H9 (cell line): ENCODE measurements around the gene TTLL3. TPM values are rescaled to one million over a fixed set of nuclear protein-coding genes. Genes with fewer than 3 reads are reported as not detected.

ENCODE experiments used
- DNase-seq: peaks from one replicate; pipeline ENCODE4 v3.0.0-alpha.2; 2017
- H2AFZ ChIP-seq: one replicate; pipeline ENCODE4 v1.6.1; 2013; ENCODE audit warnings: mild to moderate bottlenecking, low read length, control low read depth, moderate library complexity
- H2AK5ac ChIP-seq: 2 replicates; pipeline ENCODE4 v1.6.1; 2013; ENCODE audit warnings: low read length, control low read depth, mixed read lengths; ENCODE audit not compliant: insufficient read length
- H2BK120ac ChIP-seq: one replicate; pipeline ENCODE4 v1.6.1; 2013; ENCODE audit warnings: low read depth, mild to moderate bottlenecking, low read length, control low read depth, inconsistent platforms; ENCODE audit not compliant: poor library complexity, severe bottlenecking
- H2BK12ac ChIP-seq: 2 replicates; pipeline ENCODE4 v1.6.1; 2013; ENCODE audit warnings: low read length, control low read depth, mixed read lengths, low read depth; ENCODE audit not compliant: insufficient read length
- H2BK15ac ChIP-seq: 2 replicates; pipeline ENCODE4 v1.6.1; 2013; ENCODE audit warnings: low read depth, low read length, control low read depth
- H2BK20ac ChIP-seq: one replicate; pipeline ENCODE4 v1.6.1; 2013; ENCODE audit warnings: low read depth, mild to moderate bottlenecking, low read length, control low read depth, inconsistent platforms; ENCODE audit not compliant: poor library complexity, severe bottlenecking
- H2BK5ac ChIP-seq: 2 replicates; pipeline ENCODE4 v1.6.1; 2013; ENCODE audit warnings: low read length, control low read depth, mixed read lengths; ENCODE audit not compliant: insufficient read length
- H3K14ac ChIP-seq: 2 replicates; pipeline ENCODE4 v1.6.1; 2013; ENCODE audit warnings: low read length, control low read depth; ENCODE audit not compliant: insufficient read depth
- H3K18ac ChIP-seq: 2 replicates; pipeline ENCODE4 v1.6.1; 2013; ENCODE audit warnings: low read depth, mild to moderate bottlenecking, mixed read lengths, low read length, control low read depth; ENCODE audit not compliant: insufficient read length
- H3K23ac ChIP-seq: 2 replicates; pipeline ENCODE4 v1.6.1; 2013; ENCODE audit warnings: low read length, control low read depth, mixed read lengths, low read depth; ENCODE audit not compliant: insufficient read length
- H3K23me2 ChIP-seq: 2 replicates; pipeline ENCODE4 v1.6.1; 2013; ENCODE audit warnings: low read depth, mild to moderate bottlenecking, mixed read lengths, low read length, control low read depth; ENCODE audit not compliant: insufficient read length, poor library complexity, severe bottlenecking
- H3K27ac ChIP-seq: 2 replicates; pipeline ENCODE4 v1.5.1; 2013; ENCODE audit warnings: low read length, control low read depth, mixed read lengths, low read depth; ENCODE audit not compliant: insufficient read length
- H3K27me3 ChIP-seq: 2 replicates; pipeline ENCODE4 v1.6.1; 2013; ENCODE audit warnings: low read length, control low read depth, inconsistent platforms; ENCODE audit not compliant: insufficient read depth
- H3K4ac ChIP-seq: 2 replicates; pipeline ENCODE4 v1.6.1; 2013; ENCODE audit warnings: low read depth, mild to moderate bottlenecking, control low read depth, inconsistent platforms, low read length, moderate library complexity
- H3K4me1 ChIP-seq: 2 replicates; pipeline ENCODE4 v1.6.1; 2013; ENCODE audit warnings: low read length, control low read depth, inconsistent platforms; ENCODE audit not compliant: insufficient read depth
- H3K4me2 ChIP-seq: 2 replicates; pipeline ENCODE4 v1.6.1; 2013; ENCODE audit warnings: low read length, control low read depth, mixed read lengths; ENCODE audit not compliant: insufficient read length, insufficient read depth
- H3K56ac ChIP-seq: 2 replicates; pipeline ENCODE4 v1.6.1; 2013; ENCODE audit warnings: low read depth, mild to moderate bottlenecking, mixed read lengths, low read length, control low read depth; ENCODE audit not compliant: insufficient read length
- H3K79me1 ChIP-seq: 2 replicates; pipeline ENCODE4 v1.6.1; 2013; ENCODE audit warnings: low read depth, mild to moderate bottlenecking, moderate library complexity, low read length, control low read depth, inconsistent platforms; ENCODE audit not compliant: insufficient read depth, poor library complexity, severe bottlenecking
- H3K79me2 ChIP-seq: 2 replicates; pipeline ENCODE4 v1.6.1; 2013; ENCODE audit warnings: low read length, control low read depth, inconsistent platforms; ENCODE audit not compliant: insufficient read depth
- H3K9ac ChIP-seq: 2 replicates; pipeline ENCODE4 v1.6.1; 2013; ENCODE audit warnings: low read length, control low read depth, mixed read lengths; ENCODE audit not compliant: insufficient read length; ENCODE audit errors: extremely low read depth
- H3K9me3 ChIP-seq: one replicate; pipeline ENCODE4 v1.6.1; 2013; ENCODE audit warnings: low read depth, low read length, inconsistent platforms; ENCODE audit not compliant: control insufficient read depth
- H3T11ph ChIP-seq: one replicate; pipeline ENCODE4 v1.6.1; 2013; ENCODE audit warnings: mild to moderate bottlenecking, low read length, control low read depth, inconsistent platforms
- H4K20me1 ChIP-seq: one replicate; pipeline ENCODE4 v1.6.1; 2013; ENCODE audit not compliant: control insufficient read depth, insufficient read length, insufficient read depth
- H4K5ac ChIP-seq: 2 replicates; pipeline ENCODE4 v1.6.1; 2013; ENCODE audit warnings: low read depth, mild to moderate bottlenecking, mixed read lengths, low read length, control low read depth; ENCODE audit not compliant: insufficient read length
- H4K8ac ChIP-seq: replicated peaks from 2 replicates; pipeline ENCODE4 v1.6.1; 2013; ENCODE audit warnings: low read length, control low read depth, mixed read lengths, low read depth; ENCODE audit not compliant: insufficient read length
- H4K91ac ChIP-seq: 2 replicates; pipeline ENCODE4 v1.6.1; 2013; ENCODE audit warnings: low read depth, mild to moderate bottlenecking, moderate library complexity, mixed read lengths, low read length, control low read depth; ENCODE audit not compliant: insufficient read length
- H3K27ac Mint-ChIP-seq, 3 experiments: 2 replicates in 2 of 3; 3 replicates in 1 of 3; pipeline ENCODE4 v1.8.0; 2020 to 2021; ENCODE audit warnings: mixed read lengths in 3 of 3, mild to moderate bottlenecking in 1 of 3, moderate library complexity in 1 of 3
- H3K27me3 Mint-ChIP-seq: 2 replicates; pipeline ENCODE4 v1.8.0; 2021; ENCODE audit warnings: low read depth, mild to moderate bottlenecking, moderate library complexity, mixed read lengths
- H3K36me3 Mint-ChIP-seq, 3 experiments: 2 replicates in 2 of 3; 3 replicates in 1 of 3; pipeline ENCODE4 v1.8.0; 2020 to 2021; ENCODE audit warnings: low read depth in 3 of 3, mixed read lengths in 3 of 3; ENCODE audit not compliant: insufficient read depth in 1 of 3
- H3K4me1 Mint-ChIP-seq, 2 experiments: 2 replicates each; pipeline ENCODE4 v1.8.0; 2020; ENCODE audit warnings: mixed read lengths in 2 of 2
- H3K4me3 Mint-ChIP-seq, 2 experiments: 2 replicates in 1 of 2; 3 replicates in 1 of 2; pipeline ENCODE4 v1.8.0; 2020 to 2021; ENCODE audit warnings: mild to moderate bottlenecking in 2 of 2, mixed read lengths in 2 of 2, moderate library complexity in 1 of 2
- H3K9me3 Mint-ChIP-seq, 2 experiments: 2 replicates in 1 of 2; 3 replicates in 1 of 2; pipeline ENCODE4 v1.8.0; 2020; ENCODE audit warnings: mild to moderate bottlenecking in 2 of 2, mixed read lengths in 2 of 2, moderate library complexity in 1 of 2
- CTCF ChIP-seq: fragments of 200-600 bp; sonication (generic); conservative IDR thresholded peaks from 3 replicates; pipeline ENCODE4 v1.8.0; 2021; ENCODE audit warnings: antibody characterized with exemption, mild to moderate bottlenecking
- WGBS: extraction: QIAGEN DNeasy Blood & Tissue Kit; methylation state at CpG from one replicate; pipeline ENCODE4 v1.1.7; 2013; ENCODE audit warnings: missing lambda C conversion rate, low lambda C conversion rate, mixed read lengths; ENCODE audit not compliant: insufficient read length; ENCODE audit errors: extremely low coverage; 5-methylcytosine and 5-hydroxymethylcytosine counted together
- total RNA-seq: library from RNA; stranded (reverse); gene quantifications from 2 replicates; pipeline ENCODE4 v1.2.1, GENCODE V29; 2021

Gene TTLL3
- total RNA-seq, 1 experiment from 2014 or later = 14.4 TPM

GRCh38 chr3:9791790-9792404 is 18.2 kb upstream of the TTLL3 start:
- Histone ChIP-seq H3K23me2 (peaks cover 6% of the 10 kb centered on the region), H3K9me3 (no peaks in the 10 kb centered on the region), H3K56ac (no peak overlapping the region), H2AK5ac (no peak overlapping the region), H3K27ac (no peak overlapping the region), H3K79me2 (peaks cover 5% of the 10 kb centered on the region; the same call in 1 of the 2 replicates), H3T11ph (no peak overlapping the region), H3K18ac (no peak overlapping the region), H3K4ac (no peak overlapping the region; the same call in 1 of the 2 replicates), H3K4me2 (peak overlapping the region; percentile 81), H2BK15ac (no peak overlapping the region), H4K8ac (no peak overlapping the region), H2BK5ac (no peak overlapping the region), H4K20me1 (no peaks in the 10 kb centered on the region), H3K9ac (peak overlapping the region; percentile 61), H3K4me1 (no peaks in the 10 kb centered on the region), H4K91ac (no peak overlapping the region), H2AFZ (no peak overlapping the region), H2BK20ac (no peak overlapping the region), H2BK120ac (peak overlapping the region; percentile 3), H3K23ac (no peak overlapping the region), H4K5ac (no peak overlapping the region), H3K79me1 (no peaks in the 10 kb centered on the region), H3K27me3 (no peaks in the 10 kb centered on the region), H2BK12ac (no peak overlapping the region), H3K14ac (peak overlapping the region; percentile 32; the same call in 1 of the 2 replicates)
- WGBS = no CpG with 5 or more reads among the region's 14 CpGs
- H3K27ac Mint-ChIP-seq = peak overlapping the region; percentile 100; a peak in 4 of 7 replicates
- peaks cover 25 to 51% (median 42%) of the 10 kb centered on the region in 3 experiments; a peak in 6 of 7 replicates for H3K36me3 Mint-ChIP-seq
- no peak for DNase-seq
- no peaks in the 10 kb centered on the region for H3K9me3 Mint-ChIP-seq
- peak overlapping the region; percentile 94 to 95 for H3K4me3 Mint-ChIP-seq
- H3K27me3 Mint-ChIP-seq = peaks cover 1% of the 10 kb centered on the region; the same call in 1 of the 2 replicates
- peaks cover 10 to 19% of the 10 kb centered on the region in 2 experiments for H3K4me1 Mint-ChIP-seq
- TF ChIP-seq CTCF = no peak
